NCI-H2029 (cell line): Measurements from ENCODE around the gene METAP2.

Experiments used
- DNase-seq: peaks from one replicate; lab custom pipeline; 2025; lab: John Stamatoyannopoulos, UW

Gene METAP2

DNA sequence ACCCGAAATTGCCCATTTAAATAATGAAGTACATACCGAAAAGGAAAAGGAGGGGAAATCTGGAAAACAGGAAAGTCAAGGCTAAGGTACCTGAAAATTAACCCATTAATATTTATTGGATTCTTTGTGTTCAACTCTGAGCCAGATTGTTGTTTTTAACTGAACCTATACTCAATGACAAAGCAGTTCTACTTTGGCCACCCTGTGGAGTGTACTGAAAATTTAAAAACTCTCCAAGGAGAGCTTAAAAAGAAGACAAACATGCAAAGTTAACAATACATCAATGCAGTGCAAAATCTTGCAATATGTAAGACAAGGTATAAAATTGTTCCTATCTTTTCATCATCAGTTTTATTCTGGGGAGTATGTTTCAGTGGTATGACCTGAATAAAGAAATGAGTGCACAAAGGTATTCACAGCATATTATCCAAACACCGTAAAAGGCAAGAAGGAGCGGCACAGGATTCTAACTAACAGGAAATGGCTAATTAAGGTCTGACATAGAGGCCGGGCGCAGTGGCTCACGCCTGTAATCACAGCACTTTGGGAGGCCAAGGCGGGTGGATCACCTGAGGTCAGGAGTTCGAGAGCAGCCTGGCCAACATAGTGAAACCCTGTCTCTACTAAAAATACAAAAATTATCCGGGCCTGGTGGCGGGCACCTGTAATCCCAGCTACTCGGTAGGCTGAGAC, 75.6 kb downstream of the METAP2 start:
- DNase-seq = no peak

DNA sequence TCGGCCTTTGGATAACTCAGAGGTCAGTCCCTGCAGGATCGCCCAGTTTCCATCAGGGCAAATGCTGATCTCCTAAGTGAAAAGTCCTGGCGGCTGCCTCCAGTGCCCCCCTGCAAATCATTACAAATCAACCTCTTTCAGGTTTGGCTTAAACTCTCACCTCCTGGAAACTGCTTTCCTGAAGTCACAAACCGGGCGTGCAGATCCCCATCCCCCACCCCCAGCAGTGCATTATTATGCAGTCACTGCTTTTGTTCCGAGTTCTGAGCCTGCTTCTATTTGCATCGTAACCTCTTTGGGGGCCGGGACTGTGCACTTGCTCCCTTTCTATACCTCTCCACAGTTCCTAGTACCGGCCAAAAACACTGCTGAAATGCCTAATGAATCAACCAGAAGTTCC, 77.4 kb downstream of the METAP2 start, which contains the start of gene USP44:
Gene USP44, minus strand, starts transcription at position 172 of the 400 bp plus-strand sequence. CDS start 17,220 bp downstream, outside the sequence.
- DNase-seq = no peak

DNA sequence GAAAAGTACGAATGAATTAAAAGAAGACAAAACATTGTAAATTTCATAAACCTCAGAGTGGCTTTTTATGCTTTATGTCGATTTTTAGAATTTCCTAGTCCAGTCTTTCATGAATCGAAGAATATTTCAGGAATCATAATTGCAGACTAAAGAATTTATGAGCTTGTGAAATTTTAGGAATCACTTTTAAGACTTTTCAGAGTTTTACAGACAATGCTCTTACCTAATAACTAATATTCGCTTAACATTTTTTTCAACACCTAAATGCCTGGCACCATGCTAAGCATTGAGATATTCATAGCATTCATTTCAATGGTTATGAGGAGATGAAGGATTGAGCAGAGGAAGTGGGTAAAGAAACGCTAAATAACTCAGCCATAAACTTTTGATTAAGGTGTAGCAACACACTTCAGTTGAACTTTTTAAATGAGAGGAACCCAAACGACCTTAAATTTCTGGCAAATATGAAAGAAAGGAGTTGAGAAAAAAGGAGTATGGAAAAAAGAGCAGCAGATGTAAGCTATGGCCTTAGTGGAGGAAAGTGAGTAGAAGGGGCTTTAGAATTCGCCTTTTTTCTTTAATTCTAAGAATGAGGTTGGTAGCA, 78.1 kb downstream of the METAP2 start:
- no peak for DNase-seq

DNA sequence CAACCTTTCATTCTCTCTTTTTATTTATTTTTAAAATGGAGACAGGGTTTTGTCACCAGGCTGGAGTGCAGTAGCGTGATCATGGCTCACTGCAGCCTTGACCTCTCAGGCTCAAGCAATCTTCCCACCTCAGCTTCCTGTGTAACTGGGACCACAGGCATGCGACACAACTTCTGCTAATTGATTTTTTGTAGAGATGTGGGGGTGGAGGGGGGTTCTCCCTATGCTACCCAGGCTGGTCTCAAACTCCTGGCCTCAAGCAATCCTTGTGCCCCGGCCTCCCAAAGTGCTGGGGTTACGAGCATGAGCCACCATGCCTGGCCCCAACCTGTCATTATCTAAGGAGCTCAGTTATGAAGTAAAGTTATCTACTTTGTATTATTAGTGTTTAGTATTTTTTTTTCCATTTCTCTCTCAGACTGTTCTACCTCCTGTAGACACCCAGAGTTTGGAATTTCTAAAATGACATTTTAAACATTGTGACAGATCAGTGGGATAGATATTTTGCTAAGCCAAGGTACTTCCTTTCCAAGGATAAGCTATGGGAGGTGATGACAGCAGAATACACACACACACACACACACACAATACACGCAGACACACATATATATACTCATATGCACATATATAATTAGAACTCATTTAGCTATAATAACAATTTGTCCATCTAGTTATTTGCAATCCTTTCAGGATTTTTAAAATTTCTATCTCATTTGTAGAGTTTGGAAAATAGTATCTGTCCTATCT, 79.4 kb downstream of the METAP2 start:
- no peak for DNase-seq

DNA sequence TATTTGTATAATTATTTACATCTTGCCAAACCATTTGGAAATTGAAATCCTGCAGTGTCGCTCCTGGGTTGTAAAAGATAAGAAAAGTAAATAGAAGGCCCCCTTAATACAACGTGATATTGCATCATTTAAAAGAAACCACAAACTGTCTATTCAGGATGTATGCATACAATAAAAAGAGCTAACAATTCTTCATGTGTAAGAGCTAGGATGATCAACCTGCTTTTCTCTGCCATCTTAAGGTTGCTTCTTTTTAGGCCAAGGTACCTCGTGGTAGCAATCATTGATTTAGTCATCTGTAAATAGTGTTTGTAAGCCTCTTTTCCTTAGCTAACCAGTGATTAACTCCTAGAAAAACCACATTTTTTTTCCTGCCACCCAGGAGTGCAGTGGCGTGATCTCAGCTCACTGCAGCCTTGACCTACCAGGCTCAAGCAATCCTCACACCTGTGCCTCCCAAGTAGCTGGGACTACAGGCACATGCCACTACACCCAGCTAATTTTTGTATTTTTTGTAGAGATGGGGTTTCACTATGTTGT, 80.7 kb downstream of the METAP2 start:
- no peak for DNase-seq

DNA sequence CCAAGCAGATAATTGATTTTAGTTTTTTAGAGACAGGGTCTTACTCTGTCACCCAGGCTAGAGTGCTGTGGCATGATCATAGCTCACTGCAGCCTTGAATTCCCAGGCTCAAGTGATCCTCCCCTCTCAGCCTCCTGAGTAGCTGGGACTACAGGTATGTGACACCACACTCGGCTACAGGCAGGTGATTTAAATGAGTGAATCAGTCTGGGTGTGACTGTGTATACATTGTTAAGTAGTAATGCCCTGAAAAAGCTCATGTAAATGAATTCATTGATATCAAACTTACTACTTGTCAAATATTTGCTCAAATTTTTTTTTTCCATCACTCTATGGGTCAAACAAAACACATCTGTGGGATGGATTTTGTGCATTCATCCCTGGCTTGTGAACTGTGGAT, 83.7 kb downstream of the METAP2 start:
- DNase-seq = no peak
